ENCODE results near the gene KIF21A.

GRCh38 chr12:39402922-39403321, 40.0 kb downstream of the KIF21A start:
- TF ChIP-seq CTCF (conservative IDR thresholded peaks at IDR 0.05 in 1 of 2, IDR thresholded peaks at IDR 0.05 in 1 of 2; ENCODE audit: extremely low read depth in 1 of 2, insufficient read depth in 1 of 2, low read depth in 1 of 2, low read length in 2 of 2) = no peak
- no peak for TF ChIP-seq EZH2 (IDR thresholded peaks at IDR 0.05; ENCODE audit: borderline replicate concordance, low read length)
